Loucy (cell line): ENCODE data around the gene CLCNKB.

Experiments used
- CTCF ChIP-seq: fragments of 200-600 bp; sonication (generic); conservative IDR thresholded peaks from 2 replicates; pipeline ENCODE4 v1.5.1; 2014; ENCODE audit warnings: mild to moderate bottlenecking, antibody characterized with exemption, low read length
- EZH2phosphoT487 ChIP-seq: fragments of 200-600 bp; IDR thresholded peaks from 2 replicates; pipeline ENCODE4 v1.6.1; 2018; ENCODE audit warnings: antibody characterized with exemption, mild to moderate bottlenecking, moderate library complexity, borderline replicate concordance

GRCh38 chr1:16066245-16066644 is 22.7 kb downstream of the CLCNKB start:
- TF ChIP-seq CTCF (no peak), EZH2phosphoT487 (no peak)
